Mucosa of gallbladder (tissue), 1 donor: Measurements from ENCODE around the gene ELK3. TPM values are rescaled to one million over a fixed set of nuclear protein-coding genes. Genes with fewer than 3 reads are reported as not detected.

Source experiments
- DNase-seq: peaks from one replicate; pipeline ENCODE4 v3.0.0-alpha.2; 2020; ENCODE audit warnings: low spot score
- total RNA-seq: library from RNA; stranded (reverse); gene quantifications from one replicate; pipeline ENCODE4 v1.2.1, GENCODE V29; 2021
- donor health status: DM: no; HTN: no; CAD: no.

Gene ELK3
- 18.6 TPM for total RNA-seq

- DNase-seq, result peak; percentile 67
These were observed at the start of gene ELK3 for GRCh38 chr12:96193725-96194575. ELK3 (plus strand) TSS chr12:96194375.

DNA sequence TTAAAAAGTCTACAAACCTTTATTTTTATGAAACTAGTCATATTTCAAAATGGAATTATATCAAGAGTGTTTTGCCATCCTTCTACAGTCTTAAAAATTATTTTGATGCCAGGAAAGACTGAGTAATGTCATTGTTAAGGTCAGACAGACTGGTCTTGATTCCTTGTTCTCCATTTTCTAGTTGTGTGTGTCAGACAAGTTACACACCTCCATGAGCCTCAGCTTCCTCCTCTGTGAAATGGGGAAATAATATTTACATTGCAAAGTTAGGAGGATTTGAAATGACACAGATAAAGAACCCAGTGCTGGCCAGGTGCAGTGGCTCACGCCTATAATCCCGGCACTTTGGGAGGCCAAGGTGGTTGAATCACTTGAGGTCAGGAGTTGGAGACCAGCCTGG is 47.4 kb upstream of the ELK3 start:
- DNase-seq, result no peak

DNA sequence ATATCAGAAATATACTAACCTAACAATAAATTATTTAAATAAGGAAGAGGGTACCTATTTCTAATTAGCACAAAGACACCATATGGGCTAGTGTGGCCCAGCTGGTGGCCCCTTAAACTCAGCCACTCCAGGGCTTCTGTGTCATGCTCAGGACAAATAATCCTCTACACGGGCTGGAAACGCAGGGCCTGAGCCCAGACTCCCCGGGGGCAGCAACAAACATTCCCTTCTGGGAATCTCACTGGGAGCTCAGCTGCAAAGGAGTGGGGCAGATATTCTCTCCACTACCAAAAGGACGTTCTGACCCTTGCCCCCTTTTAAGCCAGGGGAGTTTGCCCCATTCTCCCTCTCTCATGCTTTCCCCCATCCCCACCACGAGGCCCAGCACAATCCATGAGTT is 43.7 kb upstream of the ELK3 start:
- no peak for DNase-seq

DNA sequence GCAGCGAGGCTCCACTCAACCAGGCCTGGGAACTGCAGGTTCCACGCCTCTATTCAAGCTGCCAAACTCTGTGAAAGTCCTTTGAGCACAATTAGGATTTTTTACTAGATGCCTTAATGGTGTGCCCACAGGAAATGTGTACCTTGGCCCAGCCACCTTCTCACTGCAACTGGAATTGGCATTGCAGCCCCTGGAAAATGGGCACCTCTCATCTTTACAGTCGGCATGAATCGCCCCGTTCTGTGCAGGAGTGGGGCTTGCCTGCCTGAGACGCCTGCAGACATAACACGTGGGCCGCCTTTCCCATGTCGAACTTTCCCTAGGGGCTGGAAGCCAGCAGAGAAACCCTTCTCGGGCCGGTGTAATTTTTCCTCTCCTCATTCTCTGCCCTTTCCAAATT is 42.0 kb upstream of the ELK3 start:
- no peak for DNase-seq

DNA sequence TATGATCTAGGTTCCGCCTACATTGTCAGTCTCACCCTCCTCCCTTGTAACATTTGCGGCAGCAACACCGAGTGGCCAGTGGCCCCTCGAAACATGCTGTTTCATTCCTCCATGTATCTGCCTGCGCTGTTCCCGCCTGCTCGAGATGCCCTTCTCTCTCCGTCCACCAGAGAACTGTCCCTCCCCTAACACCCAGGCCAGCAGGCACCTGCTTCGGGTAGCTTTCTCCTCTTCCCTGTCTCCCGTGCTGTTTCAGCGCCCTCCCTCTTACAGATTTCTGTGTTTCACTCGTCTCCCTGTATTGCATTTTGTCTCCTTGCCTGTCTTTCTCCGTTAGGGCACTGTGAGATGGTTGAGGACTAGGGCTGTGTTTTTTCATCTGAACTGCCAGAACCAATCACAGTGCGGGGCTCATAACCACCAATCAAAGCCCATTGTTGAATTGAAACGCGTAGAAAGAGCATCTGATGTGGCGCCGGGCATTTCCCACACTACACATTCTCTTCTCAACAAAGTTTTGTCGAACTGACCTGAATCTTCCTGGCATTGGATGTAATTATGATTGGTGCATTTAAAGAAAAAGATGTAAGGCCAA is 40.9 kb upstream of the ELK3 start:
- no peak for DNase-seq

- no peak for DNase-seq
These were observed 39.0 kb upstream of the ELK3 start for GRCh38 chr12:96155181-96155580.

GRCh38 chr12:96155781-96156180 is 38.4 kb upstream of the ELK3 start:
- no peak for DNase-seq

DNA sequence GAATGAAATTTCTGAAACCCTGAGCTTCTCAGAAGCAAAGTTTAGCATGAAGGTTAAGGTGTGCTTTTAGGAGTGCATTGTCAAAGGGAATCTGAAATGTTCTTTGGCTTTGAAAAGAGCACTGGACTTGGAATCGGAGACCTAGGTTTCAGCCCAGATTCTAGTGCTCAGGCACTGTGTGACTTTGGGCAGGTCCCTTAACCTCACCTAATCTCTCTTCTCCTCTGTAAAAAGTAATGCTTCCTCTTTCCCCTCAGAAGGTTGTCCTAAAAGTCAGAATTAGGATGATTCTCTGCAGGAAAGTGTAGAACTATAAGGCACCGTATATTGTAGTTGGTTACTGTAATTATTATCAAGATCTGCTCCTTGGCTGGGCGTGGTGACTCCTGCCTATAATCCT is 38.0 kb upstream of the ELK3 start:
- no peak for DNase-seq

DNA sequence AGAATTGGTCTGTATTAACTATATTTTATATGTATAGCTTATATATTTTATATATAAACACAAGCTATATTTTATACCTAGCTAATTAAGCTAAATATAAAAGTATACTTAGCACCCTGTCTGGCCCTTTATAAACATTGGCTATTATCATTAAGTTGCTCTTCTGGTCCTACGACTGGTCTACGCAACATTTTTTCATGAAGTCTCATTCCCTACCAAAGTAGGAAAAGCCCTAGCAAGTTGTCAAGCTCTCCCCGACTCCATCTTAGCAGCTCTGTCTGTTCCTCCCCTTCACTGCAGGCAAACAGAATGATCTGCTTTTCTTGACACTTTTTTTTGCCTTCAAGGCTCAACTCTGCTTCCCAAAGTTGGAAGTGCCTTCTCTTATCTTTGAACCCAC is 36.7 kb upstream of the ELK3 start:
- DNase-seq, result no peak

GRCh38 chr12:96164951-96165811 is 29.0 kb upstream of the ELK3 start:
- no peak for DNase-seq

DNA sequence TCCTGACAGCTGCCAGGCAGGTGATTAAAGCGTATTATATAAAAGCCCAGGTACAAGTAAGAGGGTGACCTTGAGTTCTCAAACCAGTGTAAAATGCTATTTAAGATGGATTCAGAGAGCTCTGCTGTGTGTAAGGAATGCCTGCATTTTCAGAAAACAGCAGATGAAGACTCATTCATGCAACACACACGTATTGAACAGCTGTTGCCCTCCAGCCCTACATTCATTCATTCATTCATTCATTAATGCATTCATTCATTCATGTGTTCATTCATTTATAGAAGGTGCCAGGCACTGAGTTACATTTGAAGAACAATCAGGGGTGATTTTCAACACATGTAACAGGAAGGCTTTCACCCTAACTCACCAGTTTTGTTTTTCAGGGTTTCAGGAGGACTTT is 27.4 kb upstream of the ELK3 start:
- no peak for DNase-seq

DNA sequence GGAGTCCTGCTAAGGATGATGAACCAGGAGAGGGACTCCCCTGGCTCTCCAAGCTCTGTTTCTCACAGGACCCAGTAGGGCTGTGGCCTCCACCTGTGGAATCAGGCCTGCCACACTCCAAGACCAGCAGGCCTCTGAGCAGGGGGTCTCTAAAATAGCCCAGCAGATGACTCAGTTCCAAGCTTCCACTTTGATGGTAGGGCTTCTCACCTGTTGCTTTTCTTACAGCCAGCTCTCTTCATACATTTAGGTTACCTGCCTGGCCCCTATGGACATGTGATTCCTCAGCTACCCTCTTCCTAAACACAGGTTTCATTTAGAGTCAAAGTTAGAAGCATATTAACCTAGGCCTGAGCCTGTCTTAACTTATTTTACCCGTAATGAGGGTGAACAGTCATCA is 26.7 kb upstream of the ELK3 start:
- DNase-seq, result no peak

- no peak for DNase-seq
These were observed 23.8 kb upstream of the ELK3 start for GRCh38 chr12:96170328-96170727.

DNA sequence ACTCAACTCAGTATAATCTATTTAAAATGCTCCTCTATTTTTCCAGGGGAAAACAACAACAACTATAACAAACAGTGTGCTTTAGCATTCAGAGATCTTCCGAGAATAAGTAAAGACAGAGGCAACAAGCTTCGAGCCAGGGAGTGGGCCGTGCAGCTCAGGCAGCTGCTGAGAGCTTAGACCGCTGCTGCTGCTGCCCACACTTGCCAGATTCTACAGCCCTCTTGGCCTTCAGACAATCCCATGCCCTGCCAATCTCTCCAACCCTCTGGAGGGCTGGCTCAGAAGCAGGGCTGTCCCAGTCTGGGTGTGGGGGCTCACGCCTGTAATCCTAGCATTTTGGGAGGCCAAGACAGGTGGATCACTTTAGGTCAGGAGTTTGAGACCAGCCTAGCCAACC is 23.4 kb upstream of the ELK3 start:
- no peak for DNase-seq

GRCh38 chr12:96171905-96172304 is 22.3 kb upstream of the ELK3 start:
- DNase-seq, result no peak

GRCh38 chr12:96172981-96173380 is 21.2 kb upstream of the ELK3 start:
- no peak for DNase-seq

DNA sequence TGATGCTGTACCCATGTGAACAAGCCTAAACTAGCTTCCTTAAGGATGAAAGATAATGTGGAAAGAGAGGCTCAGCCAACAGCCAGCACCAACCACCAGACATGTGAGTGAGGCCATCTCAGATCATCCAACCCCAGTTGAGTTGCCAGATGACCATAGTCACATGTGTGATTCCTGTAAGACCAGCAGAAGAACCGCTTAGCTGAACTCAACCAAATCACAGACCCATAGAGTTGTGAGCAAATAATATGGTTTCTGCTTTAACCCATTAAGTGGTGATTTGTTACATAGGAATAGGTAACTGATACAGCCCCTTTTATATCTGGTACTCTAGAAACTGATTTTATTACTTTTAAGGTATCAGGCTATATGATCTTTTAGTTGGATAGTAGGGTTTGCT is 17.6 kb upstream of the ELK3 start:
- DNase-seq, result no peak

GRCh38 chr12:96177013-96177412 is 17.2 kb upstream of the ELK3 start:
- no peak for DNase-seq

- DNase-seq, result no peak
These were observed 10.3 kb upstream of the ELK3 start for GRCh38 chr12:96183734-96184370.

DNA sequence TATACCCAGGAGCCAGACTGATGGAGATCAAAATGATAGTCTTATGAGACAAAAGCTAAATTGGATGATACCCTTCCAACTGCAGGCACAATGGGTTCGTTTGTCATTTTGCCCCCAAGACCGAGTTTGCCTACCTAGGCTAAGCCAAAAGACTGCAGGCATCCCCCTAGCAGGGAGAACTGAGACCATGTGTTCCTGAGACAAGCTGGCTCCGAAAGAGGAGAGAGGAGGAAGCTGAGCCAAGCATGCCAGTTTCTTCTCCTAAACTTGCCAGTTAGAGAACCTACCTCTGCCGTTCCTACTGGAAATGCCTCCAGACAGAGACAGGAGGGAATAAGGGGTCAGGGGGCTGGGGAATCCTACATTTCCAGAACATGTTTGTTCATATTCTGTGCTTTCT is 8.3 kb upstream of the ELK3 start:
- DNase-seq, result no peak

GRCh38 chr12:96186607-96187301 is 7.4 kb upstream of the ELK3 start:
- no peak for DNase-seq

- DNase-seq, result no peak
These were observed 6.2 kb upstream of the ELK3 start for GRCh38 chr12:96187956-96188355.
